ENCODE results near the gene HIVEP2.

GRCh38 chr6:142781129-142781528, 163.8 kb downstream of the HIVEP2 start:
- no peak for TF ChIP-seq POLR2A (IDR thresholded peaks at IDR 0.05)
- TF ChIP-seq CTCF (IDR thresholded peaks at IDR 0.05) = no peak

Data from esophagus squamous epithelium (tissue), 4 donors.